ENCODE measurements around the gene MLANA. TPM values are rescaled to one million over a fixed set of nuclear protein-coding genes. Genes with fewer than 3 reads are reported as not detected.

The MLANA gene
- total and polyA plus RNA-seq, 4 donors, result 0.25 TPM; not detected in 3

GRCh38 chr9:5953743-5954707 lies 63.3 kb downstream of the MLANA start:
- Histone ChIP-seq H3K27ac (ENCODE audit: low read depth in 1 of 2, low read length in 2 of 2) (no peak overlapping the region), H3K4me1 (ENCODE audit: control insufficient read depth in 1 of 2, insufficient read depth in 2 of 2, low read length in 2 of 2) (peaks cover 0 to 2% of the 10 kb centered on the region in 2 donors), H3K36me3 (ENCODE audit: control insufficient read depth in 1 of 2, insufficient read depth in 2 of 2, low read length in 1 of 2) (no peaks in the 10 kb centered on the region), H3K9me3 (ENCODE audit: control insufficient read depth, low read length) (no peaks in the 10 kb centered on the region), H3K27me3 (ENCODE audit: control insufficient read depth in 1 of 2, insufficient read depth in 2 of 2, low read length in 1 of 2) (no peaks in the 10 kb centered on the region), H3K4me3 (ENCODE audit: low read length in 2 of 2) (no peak overlapping the region)
- WGBS, 2 donors, result 70 to 74% methylated on average over 9 of the region's 9 CpGs
- intact Hi-C loops (cut with DNase I), result loop anchor here in 1 of 2 donors (10.0 kb wide), 1 partner anchor 51 kb away; a partner anchor contains a TSS
- ATAC-seq (ENCODE audit: low FRiP score) (no peak), DNase-seq (no peak)

GRCh38 chr9:5957166-5957565 lies 66.5 kb downstream of the MLANA start:
- DNase-seq (no peak), ATAC-seq (ENCODE audit: low FRiP score) (no peak)
- no peak overlapping the region for H3K4me3 ChIP-seq (ENCODE audit: low read length in 2 of 2)
- no peaks in the 10 kb centered on the region for H3K36me3 ChIP-seq (ENCODE audit: control insufficient read depth in 1 of 2, insufficient read depth in 2 of 2, low read length in 1 of 2)
- H3K9me3 ChIP-seq (ENCODE audit: control insufficient read depth, low read length), result no peaks in the 10 kb centered on the region
- no peaks in the 10 kb centered on the region for H3K4me1 ChIP-seq (ENCODE audit: control insufficient read depth in 1 of 2, insufficient read depth in 2 of 2, low read length in 2 of 2)
- H3K27me3 ChIP-seq (ENCODE audit: control insufficient read depth in 1 of 2, insufficient read depth in 2 of 2, low read length in 1 of 2), result no peaks in the 10 kb centered on the region
- 95 to 100% methylated on average over 1 of the region's 1 CpG for WGBS, 2 donors
- H3K27ac ChIP-seq (ENCODE audit: low read depth in 1 of 2, low read length in 2 of 2), result no peak overlapping the region
- intact Hi-C loops (cut with DNase I), result loop anchor here in 1 of 2 donors (10.0 kb wide), 1 partner anchor 48 kb away; a partner anchor contains a TSS

GRCh38 chr9:5958273-5958672 lies 67.6 kb downstream of the MLANA start:
- H3K9me3 ChIP-seq (ENCODE audit: control insufficient read depth, low read length), result no peaks in the 10 kb centered on the region
- H3K27ac ChIP-seq (ENCODE audit: low read depth in 1 of 2, low read length in 2 of 2), result no peak overlapping the region
- no peaks in the 10 kb centered on the region for H3K4me1 ChIP-seq (ENCODE audit: control insufficient read depth in 1 of 2, insufficient read depth in 2 of 2, low read length in 2 of 2)
- WGBS, 2 donors, result 92 to 94% methylated on average over 6 of the region's 6 CpGs
- H3K36me3 ChIP-seq (ENCODE audit: control insufficient read depth in 1 of 2, insufficient read depth in 2 of 2, low read length in 1 of 2), result no peaks in the 10 kb centered on the region
- intact Hi-C loops (cut with DNase I), result loop anchor here in 1 of 2 donors (10.0 kb wide), 1 partner anchor 47 kb away; a partner anchor contains a TSS
- no peak overlapping the region for H3K4me3 ChIP-seq (ENCODE audit: low read length in 2 of 2)
- DNase-seq (no peak), ATAC-seq (ENCODE audit: low FRiP score) (no peak)
- H3K27me3 ChIP-seq (ENCODE audit: control insufficient read depth in 1 of 2, insufficient read depth in 2 of 2, low read length in 1 of 2), result no peaks in the 10 kb centered on the region

Other genes with a start within 250 kb of the MLANA start
- 10 to 100 TPM in 1 of 2 donors, 1 to 10 TPM in 1; 7.1 to 11.2 TPM for gene ERMP1, start 57.8 kb upstream of the MLANA start, total RNA-seq
- 1 to 10 TPM; 2.5 to 4.0 TPM for gene ERMP1, start 57.8 kb upstream of the MLANA start, polyA plus RNA-seq
- gene RANBP6, start 124.7 kb downstream of the MLANA start, total RNA-seq, result 10 to 100 TPM; 14.0 TPM
- gene RANBP6, start 124.7 kb downstream of the MLANA start, polyA plus RNA-seq, result 1 to 10 TPM; 2.4 to 7.7 TPM